H9 (cell line): ENCODE measurements around the gene ITPR2. TPM values are rescaled to one million over a fixed set of nuclear protein-coding genes. Genes with fewer than 3 reads are reported as not detected.

Experiments used
- DNase-seq: peaks from one replicate; pipeline ENCODE4 v3.0.0-alpha.2; 2017
- H2AFZ ChIP-seq: one replicate; pipeline ENCODE4 v1.6.1; 2013; ENCODE audit warnings: mild to moderate bottlenecking, low read length, control low read depth, moderate library complexity
- H2AK5ac ChIP-seq: 2 replicates; pipeline ENCODE4 v1.6.1; 2013; ENCODE audit warnings: low read length, control low read depth, mixed read lengths; ENCODE audit not compliant: insufficient read length
- H2BK120ac ChIP-seq: one replicate; pipeline ENCODE4 v1.6.1; 2013; ENCODE audit warnings: low read depth, mild to moderate bottlenecking, low read length, control low read depth, inconsistent platforms; ENCODE audit not compliant: poor library complexity, severe bottlenecking
- H2BK12ac ChIP-seq: 2 replicates; pipeline ENCODE4 v1.6.1; 2013; ENCODE audit warnings: low read length, control low read depth, mixed read lengths, low read depth; ENCODE audit not compliant: insufficient read length
- H2BK15ac ChIP-seq: 2 replicates; pipeline ENCODE4 v1.6.1; 2013; ENCODE audit warnings: low read depth, low read length, control low read depth
- H2BK20ac ChIP-seq: one replicate; pipeline ENCODE4 v1.6.1; 2013; ENCODE audit warnings: low read depth, mild to moderate bottlenecking, low read length, control low read depth, inconsistent platforms; ENCODE audit not compliant: poor library complexity, severe bottlenecking
- H2BK5ac ChIP-seq: 2 replicates; pipeline ENCODE4 v1.6.1; 2013; ENCODE audit warnings: low read length, control low read depth, mixed read lengths; ENCODE audit not compliant: insufficient read length
- H3K14ac ChIP-seq: 2 replicates; pipeline ENCODE4 v1.6.1; 2013; ENCODE audit warnings: low read length, control low read depth; ENCODE audit not compliant: insufficient read depth
- H3K18ac ChIP-seq: 2 replicates; pipeline ENCODE4 v1.6.1; 2013; ENCODE audit warnings: low read depth, mild to moderate bottlenecking, mixed read lengths, low read length, control low read depth; ENCODE audit not compliant: insufficient read length
- H3K23ac ChIP-seq: 2 replicates; pipeline ENCODE4 v1.6.1; 2013; ENCODE audit warnings: low read length, control low read depth, mixed read lengths, low read depth; ENCODE audit not compliant: insufficient read length
- H3K23me2 ChIP-seq: 2 replicates; pipeline ENCODE4 v1.6.1; 2013; ENCODE audit warnings: low read depth, mild to moderate bottlenecking, mixed read lengths, low read length, control low read depth; ENCODE audit not compliant: insufficient read length, poor library complexity, severe bottlenecking
- H3K27ac ChIP-seq: 2 replicates; pipeline ENCODE4 v1.5.1; 2013; ENCODE audit warnings: low read length, control low read depth, mixed read lengths, low read depth; ENCODE audit not compliant: insufficient read length
- H3K27me3 ChIP-seq: 2 replicates; pipeline ENCODE4 v1.6.1; 2013; ENCODE audit warnings: low read length, control low read depth, inconsistent platforms; ENCODE audit not compliant: insufficient read depth
- H3K4ac ChIP-seq: 2 replicates; pipeline ENCODE4 v1.6.1; 2013; ENCODE audit warnings: low read depth, mild to moderate bottlenecking, control low read depth, inconsistent platforms, low read length, moderate library complexity
- H3K4me1 ChIP-seq: 2 replicates; pipeline ENCODE4 v1.6.1; 2013; ENCODE audit warnings: low read length, control low read depth, inconsistent platforms; ENCODE audit not compliant: insufficient read depth
- H3K4me2 ChIP-seq: 2 replicates; pipeline ENCODE4 v1.6.1; 2013; ENCODE audit warnings: low read length, control low read depth, mixed read lengths; ENCODE audit not compliant: insufficient read length, insufficient read depth
- H3K56ac ChIP-seq: 2 replicates; pipeline ENCODE4 v1.6.1; 2013; ENCODE audit warnings: low read depth, mild to moderate bottlenecking, mixed read lengths, low read length, control low read depth; ENCODE audit not compliant: insufficient read length
- H3K79me1 ChIP-seq: 2 replicates; pipeline ENCODE4 v1.6.1; 2013; ENCODE audit warnings: low read depth, mild to moderate bottlenecking, moderate library complexity, low read length, control low read depth, inconsistent platforms; ENCODE audit not compliant: insufficient read depth, poor library complexity, severe bottlenecking
- H3K79me2 ChIP-seq: 2 replicates; pipeline ENCODE4 v1.6.1; 2013; ENCODE audit warnings: low read length, control low read depth, inconsistent platforms; ENCODE audit not compliant: insufficient read depth
- H3K9ac ChIP-seq: 2 replicates; pipeline ENCODE4 v1.6.1; 2013; ENCODE audit warnings: low read length, control low read depth, mixed read lengths; ENCODE audit not compliant: insufficient read length; ENCODE audit errors: extremely low read depth
- H3K9me3 ChIP-seq: one replicate; pipeline ENCODE4 v1.6.1; 2013; ENCODE audit warnings: low read depth, low read length, inconsistent platforms; ENCODE audit not compliant: control insufficient read depth
- H3T11ph ChIP-seq: one replicate; pipeline ENCODE4 v1.6.1; 2013; ENCODE audit warnings: mild to moderate bottlenecking, low read length, control low read depth, inconsistent platforms
- H4K20me1 ChIP-seq: one replicate; pipeline ENCODE4 v1.6.1; 2013; ENCODE audit not compliant: control insufficient read depth, insufficient read length, insufficient read depth
- H4K5ac ChIP-seq: 2 replicates; pipeline ENCODE4 v1.6.1; 2013; ENCODE audit warnings: low read depth, mild to moderate bottlenecking, mixed read lengths, low read length, control low read depth; ENCODE audit not compliant: insufficient read length
- H4K8ac ChIP-seq: replicated peaks from 2 replicates; pipeline ENCODE4 v1.6.1; 2013; ENCODE audit warnings: low read length, control low read depth, mixed read lengths, low read depth; ENCODE audit not compliant: insufficient read length
- H4K91ac ChIP-seq: 2 replicates; pipeline ENCODE4 v1.6.1; 2013; ENCODE audit warnings: low read depth, mild to moderate bottlenecking, moderate library complexity, mixed read lengths, low read length, control low read depth; ENCODE audit not compliant: insufficient read length
- H3K27ac Mint-ChIP-seq, 3 experiments: 2 replicates in 2 of 3; 3 replicates in 1 of 3; pipeline ENCODE4 v1.8.0; 2020 to 2021; ENCODE audit warnings: mixed read lengths in 3 of 3, mild to moderate bottlenecking in 1 of 3, moderate library complexity in 1 of 3
- H3K27me3 Mint-ChIP-seq: 2 replicates; pipeline ENCODE4 v1.8.0; 2021; ENCODE audit warnings: low read depth, mild to moderate bottlenecking, moderate library complexity, mixed read lengths
- H3K36me3 Mint-ChIP-seq, 3 experiments: 2 replicates in 2 of 3; 3 replicates in 1 of 3; pipeline ENCODE4 v1.8.0; 2020 to 2021; ENCODE audit warnings: low read depth in 3 of 3, mixed read lengths in 3 of 3; ENCODE audit not compliant: insufficient read depth in 1 of 3
- H3K4me1 Mint-ChIP-seq, 2 experiments: 2 replicates each; pipeline ENCODE4 v1.8.0; 2020; ENCODE audit warnings: mixed read lengths in 2 of 2
- H3K4me3 Mint-ChIP-seq, 2 experiments: 2 replicates in 1 of 2; 3 replicates in 1 of 2; pipeline ENCODE4 v1.8.0; 2020 to 2021; ENCODE audit warnings: mild to moderate bottlenecking in 2 of 2, mixed read lengths in 2 of 2, moderate library complexity in 1 of 2
- H3K9me3 Mint-ChIP-seq, 2 experiments: 2 replicates in 1 of 2; 3 replicates in 1 of 2; pipeline ENCODE4 v1.8.0; 2020; ENCODE audit warnings: mild to moderate bottlenecking in 2 of 2, mixed read lengths in 2 of 2, moderate library complexity in 1 of 2
- WGBS: extraction: QIAGEN DNeasy Blood & Tissue Kit; methylation state at CpG from one replicate; pipeline ENCODE4 v1.1.7; 2013; ENCODE audit warnings: missing lambda C conversion rate, low lambda C conversion rate, mixed read lengths; ENCODE audit not compliant: insufficient read length; ENCODE audit errors: extremely low coverage; 5-methylcytosine and 5-hydroxymethylcytosine counted together
- total RNA-seq: library from RNA; stranded (reverse); gene quantifications from 2 replicates; pipeline ENCODE4 v1.2.1, GENCODE V29; 2021
- TF ChIP-seq, protein P1 (sequence below): fragments of 200-600 bp; sonication (generic); conservative IDR thresholded peaks from 3 replicates; pipeline ENCODE4 v1.8.0; 2021; ENCODE audit warnings: antibody characterized with exemption, mild to moderate bottlenecking

The ITPR2 gene
- total RNA-seq, 1 experiment from 2014 or later, result 14.8 TPM

DNA sequence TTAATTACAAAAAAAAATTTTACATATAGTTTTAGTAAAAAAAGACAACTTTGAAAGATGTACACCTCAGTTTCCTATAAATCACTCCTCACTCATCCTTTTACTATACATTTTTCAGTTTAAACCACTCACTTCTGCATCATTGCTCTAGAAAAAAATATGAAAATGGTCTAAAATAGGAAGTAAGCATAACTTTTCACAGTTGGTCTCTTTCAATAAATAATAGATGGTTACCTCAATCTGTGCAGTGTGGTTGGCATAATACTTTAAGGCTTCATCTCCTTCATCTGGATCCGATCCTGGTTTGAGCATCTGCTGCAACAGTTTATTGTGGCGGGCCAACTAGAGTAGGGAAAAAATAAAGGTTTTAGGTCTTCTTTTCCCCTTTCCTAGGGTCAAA lies 389.7 kb downstream of the ITPR2 start:
- H3K4ac ChIP-seq, result no peak overlapping the region

More for the DNA sequence above, 389.7 kb downstream of the ITPR2 start:
- Histone ChIP-seq H3K9ac (no peak overlapping the region), H3K18ac (no peak overlapping the region), H3K79me1 (no peaks in the 10 kb centered on the region), H3K4me2 (no peak overlapping the region), H2BK20ac (no peak overlapping the region), H2AK5ac (no peak overlapping the region), H2BK12ac (no peak overlapping the region), H3K27ac (no peak overlapping the region), H3K9me3 (no peaks in the 10 kb centered on the region), H2BK15ac (no peak overlapping the region), H3T11ph (no peak overlapping the region), H3K23ac (no peak overlapping the region), H2BK120ac (no peak overlapping the region), H4K8ac (no peak overlapping the region), H3K14ac (no peak overlapping the region), H4K91ac (no peak overlapping the region), H4K20me1 (no peaks in the 10 kb centered on the region), H3K79me2 (no peaks in the 10 kb centered on the region), H3K23me2 (no peaks in the 10 kb centered on the region), H2AFZ (no peak overlapping the region), H3K4me1 (no peaks in the 10 kb centered on the region), H3K27me3 (no peaks in the 10 kb centered on the region), H2BK5ac (no peak overlapping the region), H4K5ac (no peak overlapping the region), H3K56ac (no peak overlapping the region)
- no peak for DNase-seq
- H3K36me3 Mint-ChIP-seq, result no peaks in the 10 kb centered on the region; a peak in 1 of 7 replicates
- peaks cover 0 to 6% of the 10 kb centered on the region in 2 experiments; a peak in 3 of 4 replicates for H3K4me1 Mint-ChIP-seq
- no peaks in the 10 kb centered on the region for H3K9me3 Mint-ChIP-seq
- H3K4me3 Mint-ChIP-seq, result no peak overlapping the region
- TF ChIP-seq, protein P1, sequence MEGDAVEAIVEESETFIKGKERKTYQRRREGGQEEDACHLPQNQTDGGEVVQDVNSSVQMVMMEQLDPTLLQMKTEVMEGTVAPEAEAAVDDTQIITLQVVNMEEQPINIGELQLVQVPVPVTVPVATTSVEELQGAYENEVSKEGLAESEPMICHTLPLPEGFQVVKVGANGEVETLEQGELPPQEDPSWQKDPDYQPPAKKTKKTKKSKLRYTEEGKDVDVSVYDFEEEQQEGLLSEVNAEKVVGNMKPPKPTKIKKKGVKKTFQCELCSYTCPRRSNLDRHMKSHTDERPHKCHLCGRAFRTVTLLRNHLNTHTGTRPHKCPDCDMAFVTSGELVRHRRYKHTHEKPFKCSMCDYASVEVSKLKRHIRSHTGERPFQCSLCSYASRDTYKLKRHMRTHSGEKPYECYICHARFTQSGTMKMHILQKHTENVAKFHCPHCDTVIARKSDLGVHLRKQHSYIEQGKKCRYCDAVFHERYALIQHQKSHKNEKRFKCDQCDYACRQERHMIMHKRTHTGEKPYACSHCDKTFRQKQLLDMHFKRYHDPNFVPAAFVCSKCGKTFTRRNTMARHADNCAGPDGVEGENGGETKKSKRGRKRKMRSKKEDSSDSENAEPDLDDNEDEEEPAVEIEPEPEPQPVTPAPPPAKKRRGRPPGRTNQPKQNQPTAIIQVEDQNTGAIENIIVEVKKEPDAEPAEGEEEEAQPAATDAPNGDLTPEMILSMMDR, result no peak
- no CpG with 5 or more reads among the region's 2 CpGs for WGBS
- H3K27ac Mint-ChIP-seq, result no peak overlapping the region
- H3K27me3 Mint-ChIP-seq, result no peaks in the 10 kb centered on the region
